IMR-90 (cell line): ENCODE measurements around the gene BACH1. TPM values are rescaled to one million over a fixed set of nuclear protein-coding genes. Genes with fewer than 3 reads are reported as not detected.

ENCODE experiments used
- ATAC-seq: fragments of 200-7000 bp; cut with Tn5 transposase; 2 replicates; pipeline ENCODE4 v1.9.1; 2020; ENCODE audit warnings: low read depth, mild to moderate bottlenecking, moderate library complexity
- BruUV-seq: library from RNA; stranded (reverse); fragments of 400-500 nt; replicated peaks from 2 replicates; lab custom pipeline; 2021; lab: Mats Ljungman, UMichigan
- CTCF ChIA-PET: fragments of 300-600 bp; formaldehyde crosslinking; extraction: SDS; loops from one replicate; lab custom pipeline; 2021; ENCODE audit warnings: antibody characterized with exemption; lab: Yijun Ruan, JAX
- POLR2A ChIA-PET: fragments of 300-600 bp; sonication (Branson Sonifier 250); formaldehyde crosslinking; loops from one replicate; lab custom pipeline; 2022; ENCODE audit warnings: antibody characterized with exemption; ENCODE audit not compliant: unreplicated experiment; lab: Charles Lee
- DNase-seq: peaks from one replicate; pipeline ENCODE4 v3.0.0; 2013
- H2AFZ ChIP-seq: replicated peaks from 2 replicates; pipeline ENCODE3; 2013; ENCODE audit warnings: low read length, mild to moderate bottlenecking; ENCODE audit not compliant: poor library complexity
- H2AK5ac ChIP-seq: 2 replicates; pipeline ENCODE4 v1.6.1; 2013; ENCODE audit warnings: low read depth, low read length, inconsistent platforms
- H2AK9ac ChIP-seq: replicated peaks from 2 replicates; pipeline ENCODE3; 2013; ENCODE audit warnings: mild to moderate bottlenecking, low read depth, low read length, moderate library complexity; ENCODE audit not compliant: poor library complexity
- H2BK120ac ChIP-seq: 2 replicates; pipeline ENCODE4 v1.6.1; 2013; ENCODE audit warnings: low read depth, low read length, inconsistent platforms
- H2BK15ac ChIP-seq: 3 replicates; pipeline ENCODE4 v1.6.1; 2013; ENCODE audit warnings: low read depth, low read length, inconsistent platforms
- H2BK20ac ChIP-seq: 2 replicates; pipeline ENCODE4 v1.6.1; 2013; ENCODE audit warnings: low read depth, mild to moderate bottlenecking, inconsistent platforms, low read length, moderate library complexity
- H2BK5ac ChIP-seq: 2 replicates; pipeline ENCODE4 v1.6.1; 2013; ENCODE audit warnings: mild to moderate bottlenecking, low read depth, low read length, inconsistent platforms; ENCODE audit not compliant: poor library complexity, severe bottlenecking
- H3K14ac ChIP-seq: replicated peaks from 2 replicates; pipeline ENCODE4 v1.6.1; 2013; ENCODE audit warnings: low read depth, low read length, inconsistent platforms
- H3K18ac ChIP-seq: 2 replicates; pipeline ENCODE4 v1.6.1; 2013; ENCODE audit warnings: low read depth, low read length, control low read depth
- H3K23ac ChIP-seq: 2 replicates; pipeline ENCODE4 v1.6.1; 2013; ENCODE audit warnings: low read depth, low read length, inconsistent platforms
- H3K27ac ChIP-seq: 2 replicates; pipeline ENCODE4 v1.5.1; 2013; ENCODE audit warnings: mild to moderate bottlenecking, control low read depth, low read length; ENCODE audit not compliant: insufficient read depth
- H3K27me3 ChIP-seq: 2 replicates; pipeline ENCODE4 v1.6.1; 2013; ENCODE audit warnings: low read length; ENCODE audit not compliant: control insufficient read depth, insufficient read depth
- H3K36me3 ChIP-seq: 2 replicates; pipeline ENCODE4 v1.6.1; 2013; ENCODE audit warnings: low read length, mixed read lengths; ENCODE audit not compliant: control insufficient read depth, insufficient read depth
- H3K4ac ChIP-seq: 2 replicates; pipeline ENCODE4 v1.6.1; 2013; ENCODE audit warnings: low read depth, low read length, inconsistent platforms
- H3K4me1 ChIP-seq: 2 replicates; pipeline ENCODE4 v1.6.1; 2013; ENCODE audit warnings: low read length, mixed read lengths; ENCODE audit not compliant: control insufficient read depth, insufficient read depth
- H3K4me2 ChIP-seq: 2 replicates; pipeline ENCODE4 v1.6.1; 2013; ENCODE audit warnings: low read depth, mild to moderate bottlenecking, control low read depth, low read length, moderate library complexity
- H3K4me3 ChIP-seq: 2 replicates; pipeline ENCODE4 v1.5.1; 2013; ENCODE audit warnings: low read depth, mild to moderate bottlenecking, control low read depth, low read length, moderate library complexity; ENCODE audit not compliant: insufficient read depth
- H3K56ac ChIP-seq: 2 replicates; pipeline ENCODE4 v1.6.1; 2013; ENCODE audit warnings: low read length, inconsistent platforms; ENCODE audit not compliant: insufficient read depth; ENCODE audit errors: extremely low read depth
- H3K79me1 ChIP-seq, 2 experiments: 2 replicates each; pipeline ENCODE4 v1.6.1; 2013; ENCODE audit warnings: low read length in 2 of 2, inconsistent platforms in 1 of 2, low read depth in 1 of 2
- H3K9ac ChIP-seq: 2 replicates; pipeline ENCODE4 v1.6.1; 2013; ENCODE audit warnings: low read depth, low read length, control low read depth
- H3K9me1 ChIP-seq: 2 replicates; pipeline ENCODE4 v1.6.1; 2013; ENCODE audit warnings: low read length, inconsistent platforms; ENCODE audit not compliant: insufficient read depth
- H3K9me3 ChIP-seq: 2 replicates; pipeline ENCODE4 v1.6.1; 2013; ENCODE audit warnings: low read length; ENCODE audit not compliant: control insufficient read depth, insufficient read depth
- H4K20me1 ChIP-seq: 2 replicates; pipeline ENCODE4 v1.6.1; 2013; ENCODE audit warnings: low read length, inconsistent platforms; ENCODE audit not compliant: insufficient read depth
- H4K5ac ChIP-seq: 2 replicates; pipeline ENCODE4 v1.6.1; 2013; ENCODE audit warnings: mild to moderate bottlenecking, low read depth, low read length, control low read depth
- H4K8ac ChIP-seq, 2 experiments: 2 replicates each; pipeline ENCODE4 v1.6.1; 2013; ENCODE audit warnings: low read depth in 2 of 2, low read length in 2 of 2, control low read depth in 1 of 2, inconsistent platforms in 1 of 2
- H4K91ac ChIP-seq: 2 replicates; pipeline ENCODE4 v1.6.1; 2013; ENCODE audit warnings: low read depth, low read length, inconsistent platforms; ENCODE audit not compliant: insufficient read depth
- CHD1 ChIP-seq: IDR thresholded peaks from 2 replicates; pipeline ENCODE4 v1.6.1; 2012; ENCODE audit warnings: low read depth, low read length, improper control_type of control experiment
- WGBS, 2 experiments: methylation state at CpG; one replicate each; pipeline versions ENCODE4 v1.1.5 to v1.1.7; 2013; ENCODE audit warnings: missing lambda C conversion rate in 2 of 2; ENCODE audit not compliant: insufficient read length in 1 of 2; ENCODE audit errors: extremely low coverage in 2 of 2; 5-methylcytosine and 5-hydroxymethylcytosine counted together
- dilution Hi-C: fragments of 300-500 bp; cut with HindIII; formaldehyde crosslinking; loops from one replicate; pipeline ENCODE4 v1.14.3; 2018; ENCODE audit warnings: low sequenced_read_pairs; ENCODE audit not compliant: unreplicated experiment
- in situ Hi-C: fragments of 300-500 bp; cut with MboI; formaldehyde crosslinking; loops from 3 replicates; pipeline ENCODE4 v1.14.3; 2019; ENCODE audit warnings: low sequenced_read_pairs, inconsistent platforms, mixed read lengths
- intact Hi-C: fragments of 100-400 bp; cut with micrococcal nuclease; formaldehyde crosslinking; loops from 2 replicates; pipeline ENCODE4 v1.10.0; 2022
- polyA plus RNA-seq, 3 experiments: library from polyadenylated mRNA; depleted of rRNA; stranded (reverse); fragments of >200 nt; gene quantifications; 2 replicates each; pipeline ENCODE4 v1.2.3, GENCODE V29; 2012; ENCODE audit warnings: low replicate concordance in 1 of 3
- total RNA-seq: library from RNA; depleted of rRNA; stranded (reverse); fragments of >200 nt; gene quantifications from 2 replicates; pipeline ENCODE4 v1.2.3, GENCODE V29; 2012

BACH1 gene
- total and polyA plus RNA-seq, 2 of the 4 experiments (the other 2 are of a cell fraction): 23.1 to 108 TPM

- no peak overlapping the region for H4K91ac ChIP-seq
- in situ Hi-C loops (no loop called here), intact Hi-C loops (no loop called here), dilution Hi-C loops (no loop called here)
- no peak overlapping the region for H4K5ac ChIP-seq
- no peak overlapping the region for H2AK5ac ChIP-seq
- H3K9ac ChIP-seq: no peak overlapping the region
- no peak overlapping the region for H2AK9ac ChIP-seq
- H2AFZ ChIP-seq: no peak overlapping the region
- H3K79me1 ChIP-seq: no peaks in the 10 kb centered on the region
- H3K4me1 ChIP-seq: peaks cover 3% of the 10 kb centered on the region; the same call in 1 of the 2 replicates
- no peak overlapping the region for H4K8ac ChIP-seq
- no peak overlapping the region for H3K4ac ChIP-seq
- 0 out of 2 replicates have a peak overlapping the region, but pooled peaks have one; percentile 19 for H3K14ac ChIP-seq
- TF ChIP-seq CHD1: no peak
- H3K23ac ChIP-seq: no peak overlapping the region
- H3K9me1 ChIP-seq: no peaks in the 10 kb centered on the region
- ATAC-seq (no peak), DNase-seq (no peak)
- H2BK120ac ChIP-seq: no peak overlapping the region
- 0 out of 2 replicates have a peak overlapping the region, but pooled peaks have one; percentile 44 for H3K27ac ChIP-seq
- no peaks in the 10 kb centered on the region for H3K27me3 ChIP-seq
- H3K18ac ChIP-seq: peak overlapping the region; percentile 72; the same call in 1 of the 2 replicates
- ChIA-PET POLR2A (no interaction called here), CTCF (interaction anchor here (0.5 kb wide), 1 partner anchor 1796 kb away, joined by 3 read pairs; no protein-coding TSS in a partner anchor)
- H3K36me3 ChIP-seq: no peaks in the 10 kb centered on the region
- H2BK15ac ChIP-seq: no peak overlapping the region
- peaks cover 2% of the 10 kb centered on the region; the same call in 1 of the 2 replicates for H3K9me3 ChIP-seq
- BruUV-seq: no TSS peak
- H4K20me1 ChIP-seq: no peaks in the 10 kb centered on the region
- no peak overlapping the region for H2BK20ac ChIP-seq
- no peak overlapping the region; the same call in 1 of the 2 replicates for H3K4me2 ChIP-seq
- no peak overlapping the region for H2BK5ac ChIP-seq
- no peak overlapping the region for H3K4me3 ChIP-seq
- WGBS, 2 experiments: no CpG with 5 or more reads among the region's 1 CpG
- no peak overlapping the region for H3K56ac ChIP-seq
Measured at GRCh38 chr21:29290240-29290639, 8.5 kb upstream of the BACH1 start.
